Globus pallidus (tissue), 1 donor: ENCODE data around the gene PPP1R12C.
"Not testable (repeated sequence)": the region's sequence is repeated elsewhere in the genome, so short reads cannot be mapped to it uniquely, and the experiment has no call there.

Experiments used
- DNase-seq: peaks from one replicate; pipeline ENCODE4 v3.0.0-alpha.2; 2015; ENCODE audit warnings: low spot score

The PPP1R12C gene

GRCh38 chr19:55116859-55117662 lies at the start of gene PPP1R12C:
TSS of gene PPP1R12C (minus strand) at chr19:55117637. CDS start at chr19:55117543, 94 bp downstream.
- DNase-seq, result peak; percentile 15

- peak; percentile 95 for DNase-seq
Measured at GRCh38 chr19:55166530-55167268, 49.3 kb upstream of the PPP1R12C start, which contains the start of gene DNAAF3. TSS of gene DNAAF3 (minus strand) at chr19:55166613. CDS start at chr19:55166413, 200 bp downstream.

- peak; percentile 74 for DNase-seq
Measured at GRCh38 chr19:55165952-55166529, 48.6 kb upstream of the PPP1R12C start.

DNA sequence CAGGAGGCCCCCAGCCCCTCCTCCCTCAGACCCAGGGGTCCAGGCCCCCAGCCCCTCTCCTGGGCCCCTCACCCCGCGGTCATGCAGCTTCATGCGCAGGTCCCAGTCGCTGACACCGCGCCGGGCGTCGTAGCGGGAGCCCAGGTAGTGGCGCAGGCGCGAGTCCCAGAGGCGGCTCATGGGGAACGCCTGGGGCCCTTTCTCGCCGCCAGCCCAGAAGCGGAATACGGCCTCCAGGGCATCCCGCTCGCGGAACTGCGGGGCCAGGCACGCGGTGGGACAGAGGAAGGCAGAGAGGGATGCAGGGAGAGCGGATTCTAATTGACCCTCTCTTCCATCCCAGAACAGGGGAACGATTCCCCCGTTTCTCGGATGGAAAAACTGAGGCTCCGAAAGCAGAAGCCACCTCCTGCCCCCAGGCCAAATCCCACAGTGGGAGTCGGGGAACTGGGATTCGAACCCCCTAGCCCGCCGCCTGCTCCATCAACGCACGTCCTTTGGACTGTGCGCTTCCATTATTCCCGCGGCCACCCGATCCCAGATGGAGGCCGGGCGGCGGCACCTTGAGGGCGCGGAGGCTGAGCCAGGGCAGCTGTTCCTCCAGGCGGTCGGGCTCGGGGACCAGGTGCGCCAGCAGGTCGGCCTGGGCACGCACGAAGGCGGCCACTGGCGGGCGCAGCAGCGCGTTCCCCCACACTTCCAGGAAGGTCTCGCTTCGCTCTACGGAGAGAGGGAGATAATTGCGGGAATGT lies 44.3 kb upstream of the PPP1R12C start:
- DNase-seq, result no peak

DNA sequence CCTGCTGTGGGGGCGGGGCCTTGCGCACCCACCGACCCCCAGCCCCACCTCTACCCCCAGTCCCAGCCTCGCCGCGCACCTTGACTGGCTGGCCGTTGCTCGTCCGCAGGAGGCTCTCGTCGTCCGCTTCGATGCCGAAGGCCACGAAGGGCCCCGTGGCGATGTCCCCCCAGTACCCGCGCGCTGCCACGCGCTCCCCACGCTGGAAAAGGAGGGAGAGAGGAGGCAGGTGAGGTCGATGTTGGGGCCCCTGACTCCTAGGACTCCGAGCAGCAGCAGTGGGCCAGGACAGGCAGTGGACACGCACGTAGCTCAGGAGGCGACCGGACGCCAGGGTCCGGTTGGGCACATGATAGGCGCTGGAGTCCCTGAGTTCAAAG lies 43.5 kb upstream of the PPP1R12C start:
- DNase-seq, result no peak

- peak; percentile 41 for DNase-seq
Measured at GRCh38 chr19:55160128-55160985, 42.9 kb upstream of the PPP1R12C start.

DNA sequence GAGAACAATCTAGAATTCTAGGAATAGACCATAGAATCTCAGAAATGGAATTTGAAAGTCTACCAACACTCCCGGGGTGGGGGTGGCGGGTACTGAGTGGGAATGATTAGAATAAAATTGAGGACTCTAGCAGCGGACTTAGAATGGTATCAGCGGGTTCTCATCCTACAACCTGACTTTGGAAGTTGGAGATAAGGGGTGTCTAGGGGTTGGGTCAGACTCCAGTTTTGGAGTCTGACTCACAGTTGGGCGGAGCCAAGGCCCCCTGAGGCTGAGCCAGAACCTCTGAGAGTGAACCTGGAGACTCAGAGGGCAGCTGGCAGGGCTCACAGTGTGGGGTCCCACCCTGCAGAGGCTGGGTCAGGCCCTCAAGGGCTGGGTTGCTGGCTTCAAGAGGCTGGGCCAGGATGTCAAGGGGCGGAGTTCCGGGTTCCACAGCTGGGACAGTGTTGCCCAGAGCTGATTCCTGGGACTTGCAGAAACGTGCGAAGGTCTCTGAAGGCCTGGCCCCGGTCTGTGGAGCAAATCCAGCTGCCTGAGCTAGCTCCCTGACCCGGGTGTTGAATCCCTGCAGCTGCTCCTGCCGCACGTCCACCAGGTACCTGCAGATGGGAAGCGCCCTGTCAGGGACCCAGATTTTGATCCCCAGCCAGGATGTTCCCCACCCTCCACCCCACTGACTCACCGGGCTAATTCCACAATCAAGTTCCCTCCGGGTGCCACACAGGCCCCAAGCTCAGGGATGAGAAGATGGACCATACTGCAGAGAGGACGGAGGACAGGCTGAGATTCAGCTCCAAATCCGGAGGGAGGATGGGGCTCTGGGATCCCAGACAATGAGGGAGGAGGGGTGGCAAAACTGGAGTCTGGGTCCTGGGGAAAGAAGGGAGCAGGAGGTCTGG lies 41.7 kb upstream of the PPP1R12C start:
- no peak for DNase-seq

DNA sequence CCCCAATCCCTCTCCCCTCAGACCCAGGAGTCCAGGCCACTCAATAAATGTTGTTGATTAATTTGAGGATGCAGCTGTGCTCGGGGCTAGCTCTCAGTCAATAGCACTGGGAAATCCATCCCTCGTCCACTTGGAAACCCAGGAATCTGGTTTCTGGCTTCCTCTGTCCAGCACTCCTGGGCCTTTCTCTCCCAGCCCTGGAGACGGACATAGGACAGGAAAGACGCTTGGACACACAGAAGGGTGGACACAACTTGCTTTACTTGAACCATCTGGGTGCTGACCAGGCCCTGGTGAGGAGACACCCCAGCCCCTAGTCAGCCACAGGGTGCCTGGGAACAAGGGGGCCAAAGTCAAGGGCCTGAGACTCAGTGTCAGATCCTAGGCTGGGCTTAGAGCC lies 41.0 kb upstream of the PPP1R12C start:
- no peak for DNase-seq

GRCh38 chr19:55157064-55157908 lies 39.8 kb upstream of the PPP1R12C start, which contains the start of gene TNNI3:
TSS of gene TNNI3 (minus strand) at chr19:55157732. CDS start at chr19:55157589, 143 bp downstream.
- no peak for DNase-seq

DNA sequence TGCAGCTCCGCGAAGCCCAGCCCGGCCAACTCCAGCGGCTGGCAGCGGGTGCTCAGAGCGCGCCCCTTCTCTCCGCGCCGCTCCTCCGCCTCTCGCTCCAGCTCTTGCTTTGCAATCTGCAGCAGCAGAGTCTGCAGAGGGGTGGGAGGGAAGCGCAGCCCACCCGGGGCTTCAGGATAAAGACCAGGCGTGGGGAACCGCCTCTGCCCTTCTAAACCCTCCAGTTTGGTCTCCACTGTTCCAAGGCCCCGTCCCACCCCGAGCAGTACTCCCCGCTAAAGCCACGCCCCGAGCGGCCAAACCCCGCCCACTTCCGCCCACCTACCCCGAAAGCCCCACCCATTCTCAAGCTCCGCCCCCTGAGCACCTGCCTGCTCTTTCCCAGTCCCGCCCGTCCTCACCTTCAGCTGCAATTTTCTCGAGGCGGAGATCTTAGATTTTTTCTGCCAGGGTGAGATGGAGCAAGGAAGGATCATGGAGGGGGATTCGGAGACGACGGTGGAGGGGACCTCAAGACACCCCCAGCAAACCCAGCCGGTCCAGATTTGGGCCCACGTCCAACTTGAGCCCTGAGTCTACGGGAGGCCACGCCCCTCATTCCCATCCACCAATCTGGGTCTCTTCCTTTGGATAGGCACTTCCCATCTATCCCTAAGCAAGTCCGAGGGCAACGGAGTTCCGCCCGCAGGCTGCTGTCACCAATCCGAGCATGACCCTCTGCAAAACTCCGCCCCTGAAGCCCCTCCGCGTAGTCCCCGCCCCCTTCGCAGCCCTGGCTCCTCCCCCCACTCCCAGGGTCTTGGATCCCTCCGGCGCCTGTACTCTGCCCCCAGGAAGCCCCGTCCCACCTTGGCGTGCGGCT lies 39.0 kb upstream of the PPP1R12C start:
- DNase-seq, result no peak

GRCh38 chr19:55155784-55156183 lies 38.3 kb upstream of the PPP1R12C start:
- not testable (repeated sequence) for DNase-seq

DNA sequence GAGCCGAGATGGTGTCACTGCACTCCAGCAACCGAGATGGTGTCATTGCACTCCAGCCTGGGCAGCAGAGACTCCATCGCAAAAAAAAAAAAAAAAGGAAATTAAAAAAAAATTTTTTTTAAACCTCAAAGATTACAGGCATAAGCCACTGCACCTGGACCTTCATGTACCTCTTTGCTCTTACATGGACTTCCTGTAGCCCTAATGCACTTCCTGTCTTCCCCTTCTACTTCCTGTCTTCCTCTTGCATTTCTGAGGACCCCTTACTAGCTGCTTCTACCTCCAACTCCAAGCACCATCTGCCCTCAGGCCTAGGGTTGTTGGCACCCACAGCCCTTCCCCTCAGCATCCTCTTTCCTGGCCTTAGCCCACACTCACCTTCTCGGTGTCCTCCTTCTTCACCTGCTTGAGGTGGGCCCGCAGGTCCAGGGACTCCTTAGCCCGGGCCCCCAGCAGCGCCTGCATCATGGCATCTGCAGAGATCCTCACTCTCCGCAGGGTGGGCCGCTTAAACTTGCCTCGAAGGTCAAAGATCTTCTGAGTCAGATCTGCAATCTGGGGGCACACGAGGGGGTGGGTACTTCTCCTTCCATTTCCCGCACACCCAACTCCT lies 36.3 kb upstream of the PPP1R12C start:
- DNase-seq, result no peak

GRCh38 chr19:55152017-55152416 lies 34.6 kb upstream of the PPP1R12C start:
- no peak for DNase-seq

DNA sequence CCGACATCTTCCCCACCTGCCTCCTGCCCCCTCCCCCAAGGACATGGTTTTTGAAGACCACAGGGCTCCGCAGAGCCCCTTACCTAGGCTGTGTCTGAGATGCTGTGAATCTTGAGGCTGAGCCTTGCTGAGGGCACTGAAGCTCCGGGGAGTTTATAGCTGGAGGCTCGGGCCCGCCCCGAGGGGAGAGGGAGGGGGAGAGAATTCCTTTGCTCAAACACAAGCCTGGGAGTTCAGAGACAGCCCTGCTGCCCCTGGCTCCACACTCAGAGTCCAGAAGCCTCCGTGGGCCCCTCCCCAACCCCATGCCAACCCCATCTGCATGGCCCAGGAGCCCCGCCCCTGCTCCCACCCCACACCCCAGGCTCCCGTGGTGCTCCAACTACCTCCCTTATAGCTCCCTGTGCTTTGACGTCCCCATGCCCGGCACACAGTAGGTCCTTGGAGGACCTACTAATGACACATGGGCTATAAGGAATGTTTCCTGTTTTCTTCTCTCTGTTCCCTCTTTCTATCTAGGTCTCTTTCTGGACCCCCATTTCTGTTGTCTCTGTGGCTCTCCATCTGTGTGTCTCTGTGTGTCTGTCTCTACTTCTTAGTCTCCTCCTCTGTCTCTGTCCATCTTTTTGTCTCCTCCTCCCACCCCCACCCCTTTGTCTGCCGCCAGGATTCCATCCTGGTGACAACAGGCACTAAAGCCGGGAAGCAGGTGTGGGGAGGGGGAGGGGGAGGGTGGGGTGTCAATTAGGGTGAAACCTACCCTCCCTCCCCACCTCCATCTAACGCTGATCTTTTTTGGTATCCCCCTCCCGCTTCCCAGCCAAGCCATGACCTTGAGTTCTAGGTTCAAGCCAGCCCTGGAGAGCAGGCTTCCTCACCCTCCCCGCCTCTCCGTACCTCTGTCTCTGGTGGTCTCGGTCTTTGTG lies 31.9 kb upstream of the PPP1R12C start, which contains the start of gene TNNT1:
Gene TNNT1 (minus strand): TSS at position 129 of the 926 bp plus-strand sequence. CDS start 2,049 bp downstream, outside the sequence.
- DNase-seq, result no peak

- no peak for DNase-seq
Measured at GRCh38 chr19:55147545-55148251, 30.3 kb upstream of the PPP1R12C start.
